ENCODE data around the gene RPAP3.
A peak's percentile ranks its signal among the peaks of the same experiment; 100 is the strongest.

The RPAP3 gene

DNA sequence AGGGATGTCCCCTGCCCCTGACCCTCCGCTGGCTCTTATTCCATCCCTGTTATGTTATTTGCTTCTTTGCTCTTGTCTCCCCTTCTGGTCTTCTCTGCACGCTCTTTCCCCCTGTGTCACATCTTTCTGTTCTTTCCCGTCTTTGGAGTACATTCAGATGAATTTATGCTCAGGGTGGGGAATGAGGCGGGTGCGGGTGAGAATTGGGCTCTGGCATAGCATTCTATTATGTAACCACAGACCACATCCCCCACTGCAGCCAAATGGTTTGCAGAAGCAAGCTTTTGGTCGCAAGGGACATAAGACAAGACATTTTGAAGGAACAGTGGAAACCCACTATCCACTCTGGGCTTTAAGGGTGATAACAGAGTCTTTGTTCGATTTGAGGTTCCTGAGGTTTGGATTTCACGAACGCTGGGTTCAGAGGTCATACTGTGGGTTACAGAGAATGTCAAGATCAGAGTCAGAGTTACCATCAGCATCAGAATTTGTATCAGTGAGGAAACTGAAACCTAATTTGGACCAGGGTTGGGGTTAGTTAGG lies 15.7 kb upstream of the RPAP3 start:
- DNase-seq (ENCODE audit: low spot score): no peak

GRCh38 chr12:47718531-47718930 lies 12.7 kb upstream of the RPAP3 start:
- no peak for DNase-seq (ENCODE audit: low spot score)

DNA sequence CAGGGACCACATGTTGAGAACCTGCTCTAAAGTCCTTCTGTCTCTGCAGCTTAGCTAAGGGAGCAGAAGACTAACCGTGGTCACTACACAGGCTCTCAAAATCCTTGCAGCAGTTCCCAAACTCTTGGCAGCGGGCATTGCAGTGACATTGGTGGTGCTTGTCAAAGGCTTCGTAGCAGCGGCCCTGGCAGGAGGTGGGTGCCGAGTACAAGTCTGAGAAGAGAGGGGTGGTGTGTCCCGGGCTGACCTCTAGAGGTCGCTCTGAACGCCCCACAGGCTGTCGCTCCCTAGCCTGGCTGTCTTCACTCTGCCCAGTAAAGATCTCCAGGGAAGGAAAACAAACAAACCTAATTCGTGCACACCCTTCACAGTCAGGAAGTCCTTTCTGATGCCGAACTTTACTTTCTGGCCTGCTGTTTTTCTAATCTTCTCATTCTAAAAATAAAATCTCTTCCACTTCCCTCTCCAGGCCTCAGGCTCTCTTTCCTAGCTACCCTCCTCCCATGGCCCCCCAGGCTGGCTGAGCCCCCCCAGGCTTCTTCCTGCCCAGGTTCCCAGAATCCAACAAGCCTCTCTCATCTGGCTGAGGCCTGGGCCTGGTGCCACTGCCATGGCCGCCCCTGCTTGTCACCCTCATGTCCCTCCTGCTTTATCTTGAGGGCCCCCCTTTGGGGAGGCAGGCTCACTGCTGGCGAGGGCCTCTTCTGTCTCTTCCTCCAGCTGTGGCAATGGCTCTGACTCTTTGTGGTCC lies 11.8 kb upstream of the RPAP3 start:
- DNase-seq (ENCODE audit: low spot score): peak; percentile 90

GRCh38 chr12:47717046-47717442 lies 11.2 kb upstream of the RPAP3 start:
- DNase-seq (ENCODE audit: low spot score): no peak

DNA sequence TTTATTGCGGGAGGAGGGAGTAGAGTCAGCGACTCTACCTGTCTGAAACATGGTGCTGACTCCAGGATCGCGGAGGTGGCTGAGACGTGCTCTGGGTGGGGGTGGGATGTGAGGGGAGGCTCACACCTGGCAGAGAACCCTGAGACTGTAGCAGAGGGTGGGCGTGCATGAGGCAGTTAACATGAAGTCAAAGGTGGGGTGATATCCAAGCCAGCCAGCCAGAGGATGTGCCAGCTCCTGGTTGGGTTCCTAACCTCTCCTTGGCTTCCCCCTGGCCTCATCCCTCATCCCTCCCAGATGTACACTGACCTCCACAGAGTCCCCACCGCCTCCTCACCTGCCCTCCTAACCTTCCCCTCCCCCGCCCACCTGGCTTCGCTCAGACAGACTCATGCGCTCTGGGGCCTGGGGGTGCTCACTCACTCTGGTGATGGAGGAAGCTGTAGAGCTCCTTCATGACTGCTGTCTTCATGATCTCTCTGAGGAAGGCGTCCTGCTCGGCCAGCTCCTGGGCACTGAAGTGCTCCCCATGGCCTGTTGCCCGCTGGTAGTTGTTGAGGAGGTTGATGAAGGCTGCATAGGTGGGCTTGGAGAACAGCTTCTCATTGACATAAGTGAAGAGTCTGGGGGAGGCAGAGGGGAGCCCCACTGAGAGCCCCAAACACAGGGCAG lies 10.2 kb upstream of the RPAP3 start:
- DNase-seq (ENCODE audit: low spot score): no peak

DNA sequence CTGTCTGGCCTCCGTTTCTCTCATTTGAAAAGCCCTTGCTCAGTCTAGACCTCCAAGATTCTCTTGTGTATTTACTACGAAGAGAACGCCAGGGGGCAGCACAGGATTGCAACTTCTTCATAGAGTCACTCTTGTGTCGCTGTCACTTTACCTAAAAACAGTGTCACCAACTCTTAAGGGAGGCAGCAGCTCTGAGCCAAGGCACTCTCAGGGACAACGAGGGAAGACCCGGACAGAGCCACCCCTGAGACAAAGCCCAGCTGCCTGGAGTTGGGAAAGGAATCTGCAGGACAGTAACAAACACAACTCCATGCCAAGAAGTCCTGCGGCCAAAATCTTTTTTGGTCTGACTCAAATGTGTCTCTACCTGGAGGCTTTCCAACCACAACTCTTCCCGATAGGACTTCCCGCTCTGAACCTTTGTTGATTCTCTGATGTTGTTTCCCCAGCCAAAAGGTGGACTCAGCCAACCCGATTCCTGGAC lies 9.6 kb upstream of the RPAP3 start:
- peak; percentile 54 for DNase-seq (ENCODE audit: low spot score)

- no peak for DNase-seq (ENCODE audit: low spot score)
These were observed 9.1 kb upstream of the RPAP3 start for GRCh38 chr12:47714826-47715386.

- no peak for DNase-seq (ENCODE audit: low spot score)
These were observed 6.3 kb upstream of the RPAP3 start for GRCh38 chr12:47712171-47712570.

DNA sequence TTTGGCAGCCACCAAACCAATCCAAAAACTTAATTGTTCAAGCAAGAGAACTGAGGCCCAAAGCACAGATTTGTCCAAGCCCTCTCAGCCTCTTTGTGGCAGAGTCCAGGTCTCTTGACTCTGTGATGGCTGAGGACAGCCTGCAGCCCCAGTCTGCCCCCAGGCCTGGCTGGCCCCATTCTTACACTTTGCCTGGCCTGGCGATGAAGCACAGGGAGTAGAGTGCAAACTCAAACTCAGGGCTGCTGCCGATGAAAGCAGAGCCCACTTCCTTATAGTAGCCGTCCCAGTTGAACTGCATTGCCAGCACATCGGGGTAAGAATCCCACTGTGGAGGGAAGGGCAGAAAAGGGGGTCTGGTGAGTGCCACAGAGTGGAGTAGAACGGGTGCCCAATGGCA lies 5.6 kb upstream of the RPAP3 start:
- DNase-seq (ENCODE audit: low spot score): no peak

- no peak for DNase-seq (ENCODE audit: low spot score)
These were observed 4.4 kb upstream of the RPAP3 start for GRCh38 chr12:47710278-47710677.

- DNase-seq (ENCODE audit: low spot score): no peak
These were observed 3.8 kb upstream of the RPAP3 start for GRCh38 chr12:47709671-47710070.

- no peak for DNase-seq (ENCODE audit: low spot score)
These were observed 3.4 kb upstream of the RPAP3 start for GRCh38 chr12:47709237-47709636.

DNA sequence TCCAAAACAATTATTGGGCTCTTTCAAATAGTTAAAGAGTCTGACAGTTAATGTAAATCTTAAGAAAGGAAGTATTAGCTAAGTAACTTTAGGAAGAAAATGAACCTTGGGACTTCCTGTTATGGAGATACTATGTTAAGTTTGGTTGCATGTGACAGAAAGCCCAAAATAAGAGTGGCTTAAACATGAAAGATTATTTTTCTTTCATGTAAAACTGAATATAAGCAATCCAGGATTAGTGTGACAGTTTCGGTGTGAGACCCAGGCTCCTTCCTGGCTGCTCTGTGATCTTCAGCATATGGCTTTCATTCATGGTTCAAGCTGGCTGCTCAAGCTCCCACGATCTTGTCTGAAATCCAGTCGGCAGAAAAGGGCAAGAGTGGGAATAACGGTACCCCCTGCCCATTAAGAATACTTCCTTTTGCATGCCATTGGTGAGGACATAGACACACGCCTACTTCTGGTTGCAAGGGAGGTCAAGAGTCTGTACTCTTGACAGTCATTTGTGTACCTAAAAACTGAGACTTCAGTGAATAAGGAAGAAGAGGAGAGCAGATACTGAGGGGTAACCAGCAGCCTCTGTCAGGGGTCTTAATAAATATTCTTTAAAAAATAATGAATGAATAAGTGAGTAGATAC lies 2.2 kb upstream of the RPAP3 start:
- no peak for DNase-seq (ENCODE audit: low spot score)

GRCh38 chr12:47707355-47707754 lies 1.5 kb upstream of the RPAP3 start:
- no peak for DNase-seq (ENCODE audit: low spot score)

DNA sequence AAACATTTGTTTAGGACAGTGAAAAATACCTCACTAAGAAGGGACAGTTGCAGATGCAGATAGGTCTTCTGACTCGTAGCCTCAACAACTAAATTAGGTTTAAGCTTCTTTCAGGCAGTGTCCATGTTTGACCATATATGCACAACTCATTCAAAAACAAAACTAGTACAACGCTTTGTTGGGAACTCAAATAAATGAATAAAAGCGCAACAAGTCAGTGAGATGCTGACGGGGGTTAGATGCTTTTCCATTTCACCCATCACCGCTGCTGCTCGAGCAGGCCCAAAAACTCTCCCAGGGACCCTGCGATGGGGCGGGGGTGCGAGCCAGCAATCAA lies 633 bp downstream of the RPAP3 start:
- no peak for DNase-seq (ENCODE audit: low spot score)

DNA sequence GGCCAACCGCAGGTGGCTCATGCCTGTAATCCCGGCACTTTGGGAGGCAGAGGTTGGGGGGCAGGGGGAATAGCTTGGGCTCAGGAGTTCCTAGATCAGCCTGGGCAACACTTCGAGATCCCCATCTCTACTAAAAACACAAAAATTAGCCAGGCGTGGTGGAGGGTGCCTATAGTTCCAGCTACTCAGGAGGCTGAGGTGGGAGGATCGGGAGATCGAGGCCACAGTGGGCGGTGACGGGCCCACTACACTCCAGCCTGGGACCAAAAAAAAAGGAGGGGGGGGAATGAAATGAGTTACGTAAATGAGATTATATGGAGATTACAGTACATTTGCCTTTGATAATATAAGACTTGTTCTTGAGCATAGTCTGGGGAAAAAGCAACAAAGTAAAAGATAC lies 1.1 kb downstream of the RPAP3 start:
- DNase-seq (ENCODE audit: low spot score): no peak

GRCh38 chr12:47700263-47700662 lies 5.6 kb downstream of the RPAP3 start:
- DNase-seq (ENCODE audit: low spot score): no peak

GRCh38 chr12:47698631-47699030 lies 7.2 kb downstream of the RPAP3 start:
- no peak for DNase-seq (ENCODE audit: low spot score)

- DNase-seq (ENCODE audit: low spot score): no peak
These were observed 7.8 kb downstream of the RPAP3 start for GRCh38 chr12:47698055-47698454.

GRCh38 chr12:47689215-47689614 lies 16.6 kb downstream of the RPAP3 start:
- no peak for DNase-seq (ENCODE audit: low spot score)

DNA sequence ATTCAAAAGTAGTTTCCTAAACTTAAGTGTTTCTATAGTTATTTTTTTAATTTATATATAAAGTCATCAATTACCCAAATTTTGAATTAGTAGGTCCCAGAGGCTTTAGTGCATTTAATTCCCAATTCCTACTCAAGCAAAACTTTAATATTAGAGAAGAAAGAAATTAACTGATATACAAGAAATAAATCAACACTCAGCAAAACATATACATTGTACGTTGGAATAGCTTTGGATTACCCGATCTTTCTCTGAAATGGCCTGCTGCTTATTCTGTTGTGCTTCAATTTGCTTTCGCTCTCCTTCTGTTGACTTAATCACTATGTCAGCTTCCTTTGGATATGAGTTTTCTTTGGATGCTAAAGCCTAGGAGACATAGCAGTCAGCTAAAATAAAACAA lies 18.2 kb downstream of the RPAP3 start:
- DNase-seq (ENCODE audit: low spot score): no peak

- DNase-seq (ENCODE audit: low spot score): peak; percentile 20
These were observed 19.1 kb downstream of the RPAP3 start for GRCh38 chr12:47686645-47687240.

All from HuH-7.5 (cell line).